LNCaP clone FGC (cell line): ENCODE measurements around the gene C12orf50.

ENCODE experiments used
- DNase-seq: peaks from one replicate; pipeline ENCODE4 v3.0.0-alpha.2; 2011; ENCODE audit warnings: low read depth
- H3K4me3 ChIP-seq: 2 replicates; pipeline ENCODE4 v1.5.1; 2011; ENCODE audit warnings: mild to moderate bottlenecking, low read depth, low read length, control low read depth
- CTCF ChIP-seq: IDR thresholded peaks from 2 replicates; pipeline ENCODE4 v1.5.1; 2012; ENCODE audit warnings: mild to moderate bottlenecking; ENCODE audit not compliant: control insufficient read depth, insufficient read depth; ENCODE audit errors: extremely low read depth

The C12orf50 gene

GRCh38 chr12:88026196-88026595 is 3.0 kb downstream of the C12orf50 start:
- no peak overlapping the region for H3K4me3 ChIP-seq
- no peak for DNase-seq
- TF ChIP-seq CTCF = no peak

GRCh38 chr12:88017964-88018363 is 11.2 kb downstream of the C12orf50 start:
- TF ChIP-seq CTCF = no peak
- H3K4me3 ChIP-seq = no peak overlapping the region
- DNase-seq = no peak

GRCh38 chr12:88015825-88016224 is 13.4 kb downstream of the C12orf50 start:
- no peak for TF ChIP-seq CTCF
- H3K4me3 ChIP-seq = no peak overlapping the region
- no peak for DNase-seq

GRCh38 chr12:88011755-88012154 is 17.4 kb downstream of the C12orf50 start:
- no peak for TF ChIP-seq CTCF
- H3K4me3 ChIP-seq = no peak overlapping the region
- no peak for DNase-seq

GRCh38 chr12:88006351-88006750 is 22.9 kb downstream of the C12orf50 start:
- H3K4me3 ChIP-seq = no peak overlapping the region
- no peak for TF ChIP-seq CTCF
- DNase-seq = no peak

GRCh38 chr12:88001327-88001726 is 27.9 kb downstream of the C12orf50 start:
- TF ChIP-seq CTCF = no peak
- no peak overlapping the region for H3K4me3 ChIP-seq
- DNase-seq = no peak

GRCh38 chr12:87995581-87996178 is 33.5 kb downstream of the C12orf50 start:
- peak; percentile 37 for DNase-seq
- peak; percentile 95 for TF ChIP-seq CTCF
- no peak overlapping the region for H3K4me3 ChIP-seq
